ENCODE results near the gene IL25.

Gene IL25

DNA sequence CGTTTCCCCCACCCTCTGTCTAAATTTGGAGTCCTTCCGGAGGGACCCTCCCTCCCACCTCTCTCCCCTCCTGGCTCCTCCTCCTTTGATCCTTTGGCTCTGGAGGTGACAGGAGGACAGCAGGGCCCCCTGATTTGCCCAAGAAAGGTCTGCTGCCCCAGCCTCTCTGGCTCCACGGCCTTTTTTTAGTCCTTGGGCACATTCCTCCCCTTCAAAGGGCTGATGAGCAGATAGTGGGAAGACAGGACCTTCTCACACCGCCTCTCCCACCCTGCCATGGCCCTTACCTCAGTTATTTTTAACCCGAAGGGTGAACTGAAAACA is 35.7 kb downstream of the IL25 start:
- H3K27ac ChIP-seq: no peak overlapping the region
- TF ChIP-seq ZFX (IDR thresholded peaks at IDR 0.05) (no peak), CTCF (conservative IDR thresholded peaks at IDR 0.05) (no peak)

- no peak overlapping the region for H3K27ac ChIP-seq
- TF ChIP-seq ZFX (IDR thresholded peaks at IDR 0.05) (no peak), CTCF (conservative IDR thresholded peaks at IDR 0.05) (no peak)
Measured at GRCh38 chr14:23409475-23409874, 36.9 kb downstream of the IL25 start.

- H3K27ac ChIP-seq: no peak overlapping the region
- no peak for TF ChIP-seq CTCF (conservative IDR thresholded peaks at IDR 0.05)
- TF ChIP-seq ZFX (IDR thresholded peaks at IDR 0.05): no peak
Measured at GRCh38 chr14:23409966-23410635, 37.5 kb downstream of the IL25 start.

- TF ChIP-seq ZFX (IDR thresholded peaks at IDR 0.05): no peak
- no peak for TF ChIP-seq CTCF (conservative IDR thresholded peaks at IDR 0.05)
Measured at GRCh38 chr14:23411563-23412525, 39.2 kb downstream of the IL25 start.

GRCh38 chr14:23413681-23414080 is 41.1 kb downstream of the IL25 start:
- TF ChIP-seq CTCF (conservative IDR thresholded peaks at IDR 0.05) (no peak), ZFX (IDR thresholded peaks at IDR 0.05) (no peak)

More at GRCh38 chr14:23411563-23412525, 39.2 kb downstream of the IL25 start:
- H3K27ac ChIP-seq: no peak overlapping the region

GRCh38 chr14:23414254-23414653 is 41.6 kb downstream of the IL25 start:
- TF ChIP-seq ZFX (IDR thresholded peaks at IDR 0.05): no peak
- TF ChIP-seq CTCF (conservative IDR thresholded peaks at IDR 0.05): no peak
- H3K27ac ChIP-seq: no peak overlapping the region

More at GRCh38 chr14:23413681-23414080, 41.1 kb downstream of the IL25 start:
- no peak overlapping the region for H3K27ac ChIP-seq

All from C4-2B (cell line).